ENCODE data around the gene CFAP74.
A peak's percentile ranks its signal among the peaks of the same experiment; 100 is the strongest.

The CFAP74 gene

GRCh38 chr1:2033165-2033564 lies 29.6 kb upstream of the CFAP74 start:
- no peak overlapping the region for H3K4me3 ChIP-seq (ENCODE audit: low read length)
- no peaks in the 10 kb centered on the region for H3K36me3 ChIP-seq (ENCODE audit: control insufficient read depth, insufficient read depth, low read length)
- H3K9ac ChIP-seq (ENCODE audit: low read length): no peak overlapping the region
- peaks cover 3% of the 10 kb centered on the region for H3K27me3 ChIP-seq (ENCODE audit: control insufficient read depth, insufficient read depth, low read length)
- H3K4me1 ChIP-seq (ENCODE audit: control insufficient read depth, insufficient read depth, low read length): no peaks in the 10 kb centered on the region
- no peak overlapping the region for H3K27ac ChIP-seq (ENCODE audit: low read depth, low read length)

- H3K27me3 ChIP-seq (ENCODE audit: control insufficient read depth, insufficient read depth, low read length): peaks cover 3% of the 10 kb centered on the region
- no peaks in the 10 kb centered on the region for H3K36me3 ChIP-seq (ENCODE audit: control insufficient read depth, insufficient read depth, low read length)
- no peaks in the 10 kb centered on the region for H3K4me1 ChIP-seq (ENCODE audit: control insufficient read depth, insufficient read depth, low read length)
- no peak overlapping the region for H3K27ac ChIP-seq (ENCODE audit: low read depth, low read length)
- no peak overlapping the region for H3K9ac ChIP-seq (ENCODE audit: low read length)
- no peak overlapping the region for H3K4me3 ChIP-seq (ENCODE audit: low read length)
Measured at GRCh38 chr1:2032737-2033136, 29.2 kb upstream of the CFAP74 start.

- no peak overlapping the region for H3K27ac ChIP-seq (ENCODE audit: low read depth, low read length)
- no peaks in the 10 kb centered on the region for H3K4me1 ChIP-seq (ENCODE audit: control insufficient read depth, insufficient read depth, low read length)
- no peak overlapping the region for H3K4me3 ChIP-seq (ENCODE audit: low read length)
- no peak overlapping the region for H3K9ac ChIP-seq (ENCODE audit: low read length)
- no peaks in the 10 kb centered on the region for H3K36me3 ChIP-seq (ENCODE audit: control insufficient read depth, insufficient read depth, low read length)
- H3K27me3 ChIP-seq (ENCODE audit: control insufficient read depth, insufficient read depth, low read length): peaks cover 3% of the 10 kb centered on the region
Measured at GRCh38 chr1:2031546-2032540, 28.3 kb upstream of the CFAP74 start.

GRCh38 chr1:2030076-2030871 lies 26.7 kb upstream of the CFAP74 start:
- Histone ChIP-seq H3K9ac (ENCODE audit: low read length) (no peak overlapping the region), H3K27ac (ENCODE audit: low read depth, low read length) (no peak overlapping the region), H3K36me3 (ENCODE audit: control insufficient read depth, insufficient read depth, low read length) (no peaks in the 10 kb centered on the region), H3K27me3 (ENCODE audit: control insufficient read depth, insufficient read depth, low read length) (peaks cover 3% of the 10 kb centered on the region), H3K4me1 (ENCODE audit: control insufficient read depth, insufficient read depth, low read length) (peaks cover 2% of the 10 kb centered on the region), H3K4me3 (ENCODE audit: low read length) (no peak overlapping the region)

- H3K9ac ChIP-seq (ENCODE audit: low read length): no peak overlapping the region
- H3K4me1 ChIP-seq (ENCODE audit: control insufficient read depth, insufficient read depth, low read length): peaks cover 3% of the 10 kb centered on the region
- no peak overlapping the region for H3K4me3 ChIP-seq (ENCODE audit: low read length)
- no peaks in the 10 kb centered on the region for H3K36me3 ChIP-seq (ENCODE audit: control insufficient read depth, insufficient read depth, low read length)
- peaks cover 3% of the 10 kb centered on the region for H3K27me3 ChIP-seq (ENCODE audit: control insufficient read depth, insufficient read depth, low read length)
- H3K27ac ChIP-seq (ENCODE audit: low read depth, low read length): no peak overlapping the region
Measured at GRCh38 chr1:2029561-2029960, 26.0 kb upstream of the CFAP74 start.

GRCh38 chr1:2028870-2029560 lies 25.4 kb upstream of the CFAP74 start:
- Histone ChIP-seq H3K27me3 (ENCODE audit: control insufficient read depth, insufficient read depth, low read length) (peaks cover 3% of the 10 kb centered on the region), H3K4me3 (ENCODE audit: low read length) (no peak overlapping the region), H3K9ac (ENCODE audit: low read length) (no peak overlapping the region), H3K4me1 (ENCODE audit: control insufficient read depth, insufficient read depth, low read length) (peaks cover 3% of the 10 kb centered on the region), H3K36me3 (ENCODE audit: control insufficient read depth, insufficient read depth, low read length) (no peaks in the 10 kb centered on the region), H3K27ac (ENCODE audit: low read depth, low read length) (no peak overlapping the region)

- H3K27ac ChIP-seq (ENCODE audit: low read depth, low read length): no peak overlapping the region
- no peak overlapping the region for H3K4me3 ChIP-seq (ENCODE audit: low read length)
- H3K27me3 ChIP-seq (ENCODE audit: control insufficient read depth, insufficient read depth, low read length): peaks cover 9% of the 10 kb centered on the region
- H3K9ac ChIP-seq (ENCODE audit: low read length): no peak overlapping the region
- no peaks in the 10 kb centered on the region for H3K36me3 ChIP-seq (ENCODE audit: control insufficient read depth, insufficient read depth, low read length)
- peaks cover 3% of the 10 kb centered on the region for H3K4me1 ChIP-seq (ENCODE audit: control insufficient read depth, insufficient read depth, low read length)
Measured at GRCh38 chr1:2027961-2028583, 24.5 kb upstream of the CFAP74 start.

GRCh38 chr1:2025491-2025981 lies 21.9 kb upstream of the CFAP74 start:
- Histone ChIP-seq H3K9ac (ENCODE audit: low read length) (no peak overlapping the region), H3K27me3 (ENCODE audit: control insufficient read depth, insufficient read depth, low read length) (peaks cover 30% of the 10 kb centered on the region), H3K27ac (ENCODE audit: low read depth, low read length) (no peak overlapping the region), H3K4me1 (ENCODE audit: control insufficient read depth, insufficient read depth, low read length) (peaks cover 3% of the 10 kb centered on the region), H3K4me3 (ENCODE audit: low read length) (peak overlapping the region; percentile 15), H3K36me3 (ENCODE audit: control insufficient read depth, insufficient read depth, low read length) (no peaks in the 10 kb centered on the region)

GRCh38 chr1:2024887-2025286 lies 21.3 kb upstream of the CFAP74 start:
- Histone ChIP-seq H3K4me3 (ENCODE audit: low read length) (no peak overlapping the region), H3K27ac (ENCODE audit: low read depth, low read length) (no peak overlapping the region), H3K27me3 (ENCODE audit: control insufficient read depth, insufficient read depth, low read length) (peaks cover 37% of the 10 kb centered on the region), H3K36me3 (ENCODE audit: control insufficient read depth, insufficient read depth, low read length) (no peaks in the 10 kb centered on the region), H3K4me1 (ENCODE audit: control insufficient read depth, insufficient read depth, low read length) (peaks cover 3% of the 10 kb centered on the region), H3K9ac (ENCODE audit: low read length) (no peak overlapping the region)

GRCh38 chr1:2024451-2024850 lies 20.9 kb upstream of the CFAP74 start:
- Histone ChIP-seq H3K4me1 (ENCODE audit: control insufficient read depth, insufficient read depth, low read length) (peaks cover 3% of the 10 kb centered on the region), H3K4me3 (ENCODE audit: low read length) (no peak overlapping the region), H3K27me3 (ENCODE audit: control insufficient read depth, insufficient read depth, low read length) (peaks cover 39% of the 10 kb centered on the region), H3K9ac (ENCODE audit: low read length) (no peak overlapping the region), H3K27ac (ENCODE audit: low read depth, low read length) (no peak overlapping the region), H3K36me3 (ENCODE audit: control insufficient read depth, insufficient read depth, low read length) (no peaks in the 10 kb centered on the region)

GRCh38 chr1:2023187-2023586 lies 19.6 kb upstream of the CFAP74 start:
- no peak overlapping the region for H3K27ac ChIP-seq (ENCODE audit: low read depth, low read length)
- no peak overlapping the region for H3K9ac ChIP-seq (ENCODE audit: low read length)
- peaks cover 3% of the 10 kb centered on the region for H3K4me1 ChIP-seq (ENCODE audit: control insufficient read depth, insufficient read depth, low read length)
- H3K27me3 ChIP-seq (ENCODE audit: control insufficient read depth, insufficient read depth, low read length): peaks cover 40% of the 10 kb centered on the region
- no peak overlapping the region for H3K4me3 ChIP-seq (ENCODE audit: low read length)
- H3K36me3 ChIP-seq (ENCODE audit: control insufficient read depth, insufficient read depth, low read length): no peaks in the 10 kb centered on the region

Data from rectal smooth muscle tissue (tissue), 1 donor.